Suppressor macrophage treated with lipopolysaccharide for 1 hour (primary cell): ENCODE results near the gene POLR3H.
"Not testable (repeated sequence)": the region's sequence is repeated elsewhere in the genome, so short reads cannot be mapped to it uniquely, and the experiment has no call there.

Experiments used
- DNase-seq, 3 donors: peaks; one replicate each; pipeline ENCODE4 v3.0.0-alpha.2; 2020 to 2022

Gene POLR3H

GRCh38 chr22:41543854-41544670 is at the start of gene POLR3H:
POLR3H (minus strand) TSS chr22:41544470; CDS start chr22:41544101, 369 bp downstream.
- DNase-seq = peak; percentile 98 to 100 (median 99)

GRCh38 chr22:41593336-41593960 is 49.2 kb upstream of the POLR3H start:
- DNase-seq = not testable (repeated sequence)

- DNase-seq = peak; percentile 100
Measured at GRCh38 chr22:41589391-41590241, 45.3 kb upstream of the POLR3H start, which contains the start of gene PMM1. PMM1 (minus strand) TSS chr22:41589840; CDS start chr22:41589805, 35 bp downstream.

GRCh38 chr22:41587347-41587723 is 43.1 kb upstream of the POLR3H start:
- no peak for DNase-seq

- DNase-seq = no peak
Measured at GRCh38 chr22:41585898-41586297, 41.6 kb upstream of the POLR3H start.

GRCh38 chr22:41584881-41585280 is 40.6 kb upstream of the POLR3H start:
- no peak for DNase-seq

GRCh38 chr22:41582694-41583093 is 38.4 kb upstream of the POLR3H start:
- no peak for DNase-seq

- no peak for DNase-seq
Measured at GRCh38 chr22:41579997-41580355, 35.7 kb upstream of the POLR3H start.

GRCh38 chr22:41579297-41579996 is 35.2 kb upstream of the POLR3H start:
- no peak for DNase-seq

- no peak for DNase-seq
Measured at GRCh38 chr22:41578818-41579217, 34.5 kb upstream of the POLR3H start.

- no peak for DNase-seq
Measured at GRCh38 chr22:41578114-41578513, 33.8 kb upstream of the POLR3H start.

- DNase-seq = peak; percentile 44 to 59 (median 49)
Measured at GRCh38 chr22:41576877-41577276, 32.6 kb upstream of the POLR3H start.

- DNase-seq = no peak
Measured at GRCh38 chr22:41575533-41575932, 31.3 kb upstream of the POLR3H start.

- DNase-seq = no peak
Measured at GRCh38 chr22:41574847-41575381, 30.6 kb upstream of the POLR3H start.

- no peak for DNase-seq
Measured at GRCh38 chr22:41573677-41574076, 29.4 kb upstream of the POLR3H start.

- DNase-seq = not testable (repeated sequence)
Measured at GRCh38 chr22:41572305-41572704, 28.0 kb upstream of the POLR3H start.

- no peak for DNase-seq
Measured at GRCh38 chr22:41571786-41572185, 27.5 kb upstream of the POLR3H start.

- DNase-seq = no peak
Measured at GRCh38 chr22:41570221-41570620, 26.0 kb upstream of the POLR3H start.

- DNase-seq = no peak
Measured at GRCh38 chr22:41568811-41569210, 24.5 kb upstream of the POLR3H start.

- DNase-seq = no peak
Measured at GRCh38 chr22:41567512-41567768, 23.2 kb upstream of the POLR3H start.

- DNase-seq = peak; percentile 30 to 42 (median 32)
Measured at GRCh38 chr22:41565403-41566054, 21.3 kb upstream of the POLR3H start.

GRCh38 chr22:41564563-41564962 is 20.3 kb upstream of the POLR3H start:
- no peak for DNase-seq
